OCI-LY7 (cell line): Measurements from ENCODE around the gene PXDN.

Source experiments
- EZH2phosphoT487 ChIP-seq: fragments of 200-600 bp; sonication (generic); IDR thresholded peaks from 2 replicates; pipeline ENCODE4 v1.6.1; 2018; ENCODE audit warnings: low read depth, borderline replicate concordance, mild to moderate bottlenecking, mixed run types, antibody characterized with exemption, low read length, moderate library complexity, mixed read lengths
- TF ChIP-seq, protein P1 (sequence below): fragments of 200-600 bp; sonication (generic); conservative IDR thresholded peaks from 2 replicates; pipeline ENCODE4 v1.5.1; 2014; ENCODE audit warnings: mild to moderate bottlenecking, antibody characterized with exemption, low read length, moderate library complexity, mixed read lengths

DNA sequence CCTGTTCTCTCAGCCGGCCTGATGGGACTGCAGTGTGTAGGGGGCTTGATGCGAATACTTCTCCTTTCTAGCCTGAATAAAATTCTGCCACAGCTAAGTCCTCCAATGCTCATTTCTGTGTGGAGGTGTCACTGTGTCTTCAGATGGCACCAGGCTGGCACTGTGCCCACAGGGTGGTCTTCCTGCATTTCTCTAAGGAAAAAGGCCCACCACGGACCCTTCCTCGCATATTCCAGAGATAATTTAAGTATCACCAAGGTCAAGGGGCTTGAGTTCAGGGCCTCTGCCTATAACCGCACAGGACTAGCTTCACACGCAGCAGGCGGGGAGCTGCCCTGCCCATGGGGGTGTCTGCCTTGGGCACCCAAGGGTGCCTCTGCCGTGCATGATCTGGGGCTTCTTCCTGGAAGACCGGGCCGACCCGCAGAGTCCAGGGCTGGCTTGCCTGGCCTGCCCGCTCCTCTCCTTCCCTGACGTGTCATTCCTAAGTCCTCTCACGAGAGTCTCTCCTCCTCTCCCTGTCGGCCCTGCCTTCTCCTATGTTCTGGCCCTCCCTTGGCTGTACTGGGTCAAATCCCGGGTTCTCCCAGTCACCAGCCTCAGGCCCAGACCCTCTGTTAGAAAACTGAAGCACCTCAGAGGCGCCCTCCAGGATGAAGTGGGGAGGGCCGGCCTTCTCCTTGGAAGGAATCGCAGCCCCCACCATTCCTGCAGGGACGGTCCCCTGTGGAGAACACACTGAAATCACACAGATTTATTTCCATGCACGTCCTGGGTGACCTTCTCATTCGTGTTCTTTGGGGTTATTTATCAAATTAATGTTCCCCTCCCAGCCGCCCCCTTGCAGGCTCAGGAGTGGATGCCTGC lies 48.9 kb upstream of the PXDN start:
- TF ChIP-seq, protein P1, sequence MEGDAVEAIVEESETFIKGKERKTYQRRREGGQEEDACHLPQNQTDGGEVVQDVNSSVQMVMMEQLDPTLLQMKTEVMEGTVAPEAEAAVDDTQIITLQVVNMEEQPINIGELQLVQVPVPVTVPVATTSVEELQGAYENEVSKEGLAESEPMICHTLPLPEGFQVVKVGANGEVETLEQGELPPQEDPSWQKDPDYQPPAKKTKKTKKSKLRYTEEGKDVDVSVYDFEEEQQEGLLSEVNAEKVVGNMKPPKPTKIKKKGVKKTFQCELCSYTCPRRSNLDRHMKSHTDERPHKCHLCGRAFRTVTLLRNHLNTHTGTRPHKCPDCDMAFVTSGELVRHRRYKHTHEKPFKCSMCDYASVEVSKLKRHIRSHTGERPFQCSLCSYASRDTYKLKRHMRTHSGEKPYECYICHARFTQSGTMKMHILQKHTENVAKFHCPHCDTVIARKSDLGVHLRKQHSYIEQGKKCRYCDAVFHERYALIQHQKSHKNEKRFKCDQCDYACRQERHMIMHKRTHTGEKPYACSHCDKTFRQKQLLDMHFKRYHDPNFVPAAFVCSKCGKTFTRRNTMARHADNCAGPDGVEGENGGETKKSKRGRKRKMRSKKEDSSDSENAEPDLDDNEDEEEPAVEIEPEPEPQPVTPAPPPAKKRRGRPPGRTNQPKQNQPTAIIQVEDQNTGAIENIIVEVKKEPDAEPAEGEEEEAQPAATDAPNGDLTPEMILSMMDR: no peak
- no peak for TF ChIP-seq EZH2phosphoT487
